GM12874 (cell line): Measurements from ENCODE around the gene LGI2.

Source experiments
- TF ChIP-seq, protein P1 (sequence below): IDR thresholded peaks from 2 replicates; pipeline ENCODE4 v1.5.1; 2011; ENCODE audit warnings: low read depth, mild to moderate bottlenecking, control low read depth, low read length, moderate library complexity; ENCODE audit not compliant: insufficient read depth

Gene LGI2

DNA sequence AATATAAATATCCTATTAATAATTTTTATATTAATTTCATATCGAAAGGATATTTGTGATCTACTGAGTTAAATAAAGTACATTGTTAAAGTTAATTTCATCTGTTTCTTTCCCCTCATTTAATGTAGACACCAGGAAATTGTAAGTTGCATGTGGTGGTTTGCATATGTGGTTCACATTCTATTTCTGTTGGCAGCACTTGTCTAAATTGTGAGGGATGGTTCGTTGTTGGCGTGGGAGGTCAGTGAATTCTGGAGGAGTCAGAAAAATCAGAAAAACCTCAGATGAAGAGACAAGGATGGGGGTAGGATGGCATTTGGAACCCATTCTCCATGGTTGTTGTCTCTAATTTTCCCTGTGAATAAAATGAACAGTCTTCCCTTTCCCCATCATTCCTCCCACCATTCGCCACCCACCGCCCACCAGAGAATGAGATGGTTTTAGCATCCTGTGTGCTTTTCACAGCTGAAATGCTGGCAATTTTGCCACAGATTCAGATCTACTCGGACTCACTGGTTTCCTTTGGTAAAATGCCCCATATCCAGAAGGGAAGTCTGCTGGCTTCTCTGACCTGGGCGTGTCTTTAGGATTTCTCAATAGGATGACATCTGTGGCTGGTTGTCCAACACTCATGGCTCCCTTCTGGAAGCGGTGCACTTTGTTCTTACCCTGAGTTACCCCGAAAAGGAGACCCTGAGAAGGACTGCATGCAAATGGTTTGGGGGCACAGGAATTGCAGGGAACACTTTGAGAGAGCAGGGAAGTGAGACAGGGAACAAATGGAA is 52.3 kb downstream of the LGI2 start:
- TF ChIP-seq, protein P1, sequence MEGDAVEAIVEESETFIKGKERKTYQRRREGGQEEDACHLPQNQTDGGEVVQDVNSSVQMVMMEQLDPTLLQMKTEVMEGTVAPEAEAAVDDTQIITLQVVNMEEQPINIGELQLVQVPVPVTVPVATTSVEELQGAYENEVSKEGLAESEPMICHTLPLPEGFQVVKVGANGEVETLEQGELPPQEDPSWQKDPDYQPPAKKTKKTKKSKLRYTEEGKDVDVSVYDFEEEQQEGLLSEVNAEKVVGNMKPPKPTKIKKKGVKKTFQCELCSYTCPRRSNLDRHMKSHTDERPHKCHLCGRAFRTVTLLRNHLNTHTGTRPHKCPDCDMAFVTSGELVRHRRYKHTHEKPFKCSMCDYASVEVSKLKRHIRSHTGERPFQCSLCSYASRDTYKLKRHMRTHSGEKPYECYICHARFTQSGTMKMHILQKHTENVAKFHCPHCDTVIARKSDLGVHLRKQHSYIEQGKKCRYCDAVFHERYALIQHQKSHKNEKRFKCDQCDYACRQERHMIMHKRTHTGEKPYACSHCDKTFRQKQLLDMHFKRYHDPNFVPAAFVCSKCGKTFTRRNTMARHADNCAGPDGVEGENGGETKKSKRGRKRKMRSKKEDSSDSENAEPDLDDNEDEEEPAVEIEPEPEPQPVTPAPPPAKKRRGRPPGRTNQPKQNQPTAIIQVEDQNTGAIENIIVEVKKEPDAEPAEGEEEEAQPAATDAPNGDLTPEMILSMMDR: no peak

DNA sequence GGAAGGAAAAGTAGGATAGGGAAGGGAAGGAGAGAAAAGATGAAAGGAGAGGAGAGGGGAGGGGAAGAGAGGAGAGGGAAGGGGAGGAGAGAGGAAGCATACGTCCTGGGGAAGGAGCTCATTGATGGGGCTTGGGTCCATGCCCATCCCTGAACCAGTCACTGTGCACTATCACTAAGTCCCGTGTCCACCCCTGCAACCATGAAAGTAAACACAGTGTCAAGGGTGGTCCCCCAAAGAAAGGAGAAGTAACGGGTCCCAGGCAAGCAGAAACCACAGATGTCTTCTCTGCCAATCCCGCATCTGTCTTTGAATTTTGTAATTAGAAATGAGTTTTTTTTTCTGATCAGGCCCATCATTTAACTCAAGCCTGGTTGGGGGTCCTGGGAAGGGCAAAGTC is 55.2 kb downstream of the LGI2 start:
- TF ChIP-seq, protein P1: no peak

DNA sequence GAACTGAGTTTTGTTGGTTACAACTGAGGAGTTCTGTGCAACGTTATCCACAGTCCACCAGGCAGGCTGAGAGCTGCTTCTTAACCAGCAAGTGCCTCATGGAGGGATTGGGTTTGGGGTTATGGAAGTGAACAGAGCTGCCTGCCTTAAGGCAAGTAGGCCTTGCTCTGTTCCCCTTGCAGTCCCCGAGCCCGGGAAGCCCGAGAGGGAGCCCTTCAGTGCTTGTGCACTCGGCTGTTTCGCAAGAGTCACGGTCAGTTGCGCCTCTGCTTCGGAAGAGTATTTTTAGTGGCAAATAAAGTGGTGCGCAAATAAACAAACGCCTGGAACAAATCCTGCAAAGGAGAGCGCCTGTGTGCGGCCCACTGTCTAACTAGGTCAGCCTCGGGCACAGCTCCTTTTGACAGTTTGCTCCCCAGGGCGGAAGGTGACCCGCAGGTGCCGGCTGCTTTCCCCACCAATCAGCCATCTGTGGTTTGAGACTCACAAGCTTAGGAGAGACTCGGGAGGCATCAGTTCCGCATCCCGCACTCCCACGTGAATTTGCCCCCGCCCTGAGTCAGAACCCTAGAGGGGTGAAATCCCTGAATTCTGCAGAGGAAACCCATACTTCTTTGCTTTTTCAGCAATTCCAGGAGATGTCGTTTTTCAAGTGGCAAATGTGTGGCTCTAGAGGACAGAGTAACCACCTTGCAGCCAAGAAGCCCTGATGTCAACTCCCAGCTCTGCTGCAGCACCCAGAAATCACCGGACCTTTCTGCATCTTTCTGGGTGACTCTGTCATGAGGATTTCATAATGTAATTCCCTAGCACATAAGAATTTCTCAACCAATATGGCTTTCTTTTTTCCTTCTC is 56.8 kb downstream of the LGI2 start:
- TF ChIP-seq, protein P1: no peak

DNA sequence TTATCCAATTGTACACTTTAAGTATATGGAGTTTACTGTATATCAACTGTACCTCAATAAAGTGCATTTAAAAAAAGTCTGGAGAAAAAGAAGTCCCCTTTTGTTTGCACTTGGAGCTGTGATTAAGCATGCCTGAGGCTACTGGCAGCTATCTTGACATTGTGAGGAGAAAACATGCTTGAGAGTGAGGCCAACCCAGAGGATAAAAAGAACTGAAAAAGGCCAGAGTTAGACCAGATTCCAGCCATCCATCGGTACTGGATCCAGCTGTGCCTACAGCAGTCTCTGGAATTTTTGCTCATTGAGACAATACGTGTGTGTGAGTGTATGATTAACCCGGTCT is 57.4 kb downstream of the LGI2 start:
- TF ChIP-seq, protein P1: no peak

DNA sequence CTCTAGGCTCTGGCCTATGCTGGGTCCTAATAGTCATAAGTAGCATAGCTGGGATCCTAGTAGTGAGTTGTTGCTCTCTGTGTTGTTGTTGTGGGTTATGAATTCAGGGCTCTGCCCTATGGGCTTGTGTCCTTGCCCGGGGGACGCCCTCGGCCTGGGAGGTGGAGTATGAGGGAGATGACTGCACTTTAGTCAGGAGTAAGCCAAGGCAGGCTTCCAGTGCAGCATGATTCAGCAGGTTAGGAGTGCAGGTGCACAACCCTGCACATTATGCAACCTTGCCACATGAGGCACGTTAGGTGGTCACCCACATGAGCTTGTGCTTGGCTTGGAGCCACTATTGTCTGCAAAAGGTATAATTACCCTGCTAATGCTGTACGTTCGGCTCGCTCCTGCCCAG is 59.6 kb downstream of the LGI2 start:
- TF ChIP-seq, protein P1: no peak

DNA sequence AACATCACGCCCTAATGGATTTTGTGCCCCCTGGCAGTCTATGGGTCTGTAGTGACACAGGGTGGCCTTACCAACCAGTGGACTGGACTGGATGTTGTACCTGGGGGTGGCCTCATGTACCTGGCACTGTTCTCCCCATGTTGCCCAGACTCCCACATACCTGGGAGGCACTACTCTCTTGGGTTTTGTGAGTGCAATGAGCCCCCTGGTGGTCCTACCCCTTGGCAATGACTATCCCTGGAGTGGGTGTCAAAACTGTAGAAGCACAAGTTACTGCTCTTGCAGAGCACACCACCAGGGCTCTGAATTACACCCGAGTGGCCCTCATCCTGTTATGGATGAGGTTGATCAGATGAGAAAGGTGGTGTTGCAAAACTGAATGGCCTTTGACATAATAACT is 60.1 kb downstream of the LGI2 start:
- TF ChIP-seq, protein P1: no peak

DNA sequence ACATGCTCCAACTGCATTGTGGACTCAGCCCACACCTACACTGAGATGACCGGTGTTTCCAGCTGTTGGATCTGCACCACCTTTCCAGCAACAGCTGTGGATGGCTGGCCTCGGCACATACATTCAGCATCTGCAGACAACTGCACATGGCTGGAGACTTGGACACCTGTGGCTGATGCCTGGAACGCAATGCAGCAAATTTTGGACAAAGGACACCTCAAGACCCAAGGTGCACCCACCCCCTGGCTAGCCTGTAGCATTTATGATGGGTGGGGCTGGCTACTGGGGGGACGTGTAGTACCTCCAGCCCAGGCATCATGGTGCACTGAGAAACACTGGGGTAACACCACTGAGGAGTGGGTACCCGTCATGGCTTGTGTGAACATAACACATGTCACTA is 60.6 kb downstream of the LGI2 start:
- TF ChIP-seq, protein P1: no peak
